Activated CD8-positive, alpha-beta memory T cell treated with anti-CD3 and anti-CD28 coated beads, Interleukin-2, amount 10 ng/mL, durations not matched to agents 7 days and 5 days (primary cell): ENCODE results near the gene PADI4. TPM values are rescaled to one million over a fixed set of nuclear protein-coding genes. Genes with fewer than 3 reads are reported as not detected.

ENCODE experiments used
- ATAC-seq: fragments of 150-1000 bp; cut with Tn5 transposase; one replicate; pipeline ENCODE4 v1.10.0; 2021; ENCODE audit warnings: moderate library complexity
- CTCF ChIA-PET: fragments of 350-600 bp; sonication (Branson Sonifier 250); formaldehyde crosslinking; loops from one replicate; lab custom pipeline; 2021; ENCODE audit warnings: antibody characterized with exemption; lab: Charles Lee
- DNase-seq: peaks from one replicate; pipeline ENCODE4 v3.0.0-alpha.2; 2020
- H3K27ac Mint-ChIP-seq: one replicate; pipeline ENCODE4 v1.8.0; 2021; ENCODE audit warnings: mild to moderate bottlenecking, mixed read lengths
- H3K27me3 Mint-ChIP-seq: one replicate; pipeline ENCODE4 v1.8.0; 2021; ENCODE audit warnings: mixed read lengths
- H3K36me3 Mint-ChIP-seq: one replicate; pipeline ENCODE4 v1.8.0; 2021; ENCODE audit warnings: mild to moderate bottlenecking, mixed read lengths
- H3K4me1 Mint-ChIP-seq: one replicate; pipeline ENCODE4 v1.8.0; 2021; ENCODE audit warnings: mixed read lengths
- H3K4me3 Mint-ChIP-seq: one replicate; pipeline ENCODE4 v1.8.0; 2021; ENCODE audit warnings: mild to moderate bottlenecking, moderate library complexity, mixed read lengths
- H3K9me3 Mint-ChIP-seq: one replicate; pipeline ENCODE4 v1.8.0; 2022; ENCODE audit warnings: low read depth, mixed read lengths
- total RNA-seq, 2 experiments: library from RNA; stranded (reverse); gene quantifications; one replicate each; pipeline ENCODE4 v1.2.3, GENCODE V29; 2021

PADI4 gene
- total RNA-seq, 2 experiments from 2014 or later, result 0.41 to 0.45 TPM

DNA sequence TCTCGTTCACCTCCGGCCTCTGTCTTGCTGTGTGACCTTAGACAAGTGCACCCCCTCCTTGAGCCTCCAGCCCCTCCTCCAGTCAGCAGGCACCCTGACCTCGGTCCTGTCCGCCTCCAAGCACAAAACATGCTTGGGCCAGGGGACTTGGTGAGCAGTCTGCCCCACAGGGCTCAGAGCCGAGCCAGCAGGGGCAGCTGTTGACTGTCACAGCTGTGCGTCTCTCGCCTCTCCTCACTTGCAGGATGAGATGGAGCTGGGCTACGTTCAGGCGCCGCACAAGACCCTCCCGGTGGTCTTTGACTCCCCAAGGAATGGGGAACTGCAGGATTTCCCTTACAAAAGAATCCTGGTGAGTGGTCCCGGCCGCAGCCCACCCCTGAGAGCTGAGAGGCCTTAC lies 34.9 kb upstream of the PADI4 start:
- no peaks in the 10 kb centered on the region for H3K36me3 Mint-ChIP-seq
- no peaks in the 10 kb centered on the region for H3K9me3 Mint-ChIP-seq
- DNase-seq (no peak), ATAC-seq (no peak)
- H3K4me3 Mint-ChIP-seq, result no peak overlapping the region
- H3K27me3 Mint-ChIP-seq, result peaks cover 8% of the 10 kb centered on the region
- no peak overlapping the region for H3K27ac Mint-ChIP-seq
- CTCF ChIA-PET, result interaction anchor here (1.0 to 1.6 kb wide), 3 partner anchors 14 to 148 kb away, joined by 3 to 9 read pairs (median 5); no protein-coding TSS in a partner anchor
- H3K4me1 Mint-ChIP-seq, result peaks cover 10% of the 10 kb centered on the region

DNA sequence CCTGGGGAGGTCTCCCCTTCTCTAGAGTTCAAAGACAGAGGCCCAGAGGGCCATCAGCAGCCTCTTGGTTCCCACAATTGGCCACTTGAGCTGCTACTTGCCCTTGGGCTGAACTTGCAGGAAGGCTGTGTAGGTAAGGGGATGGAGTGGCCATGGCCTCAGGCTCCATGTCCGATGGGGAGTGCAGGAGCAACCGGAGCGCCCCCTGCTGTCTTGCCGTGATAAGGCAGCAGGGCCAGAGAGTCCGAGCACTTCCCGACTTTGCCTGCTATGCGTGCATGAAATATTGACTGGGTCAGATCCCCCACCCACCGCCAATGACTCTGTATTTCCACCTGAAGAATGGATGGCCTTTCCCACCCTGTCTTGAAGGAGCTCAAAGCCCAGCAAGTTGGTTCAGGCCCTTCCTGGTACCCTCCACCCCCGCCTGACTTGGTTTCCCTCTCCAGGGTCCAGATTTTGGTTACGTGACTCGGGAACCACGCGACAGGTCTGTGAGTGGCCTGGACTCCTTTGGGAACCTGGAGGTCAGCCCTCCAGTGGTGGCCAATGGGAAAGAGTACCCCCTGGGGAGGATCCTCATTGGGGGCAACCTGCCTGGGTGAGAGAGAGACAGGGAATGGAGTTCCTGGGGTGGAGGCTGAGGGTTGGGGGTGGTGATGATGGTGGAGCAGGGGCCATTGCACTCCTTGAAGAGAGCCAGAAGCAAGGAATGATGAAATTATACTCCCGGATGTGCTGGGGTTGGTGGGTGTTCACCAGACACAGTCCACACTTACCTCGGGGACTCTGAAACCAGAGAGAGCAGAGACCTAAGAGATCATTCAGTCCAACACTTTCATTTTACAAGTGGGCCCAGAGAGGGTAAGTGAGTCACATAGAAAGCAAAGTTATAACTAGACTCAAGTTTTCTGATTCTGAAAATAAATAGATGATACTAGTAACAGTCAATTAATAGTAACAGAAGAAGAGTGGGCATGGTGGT lies 33.5 kb upstream of the PADI4 start:
- Mint-ChIP-seq H3K4me1 (peaks cover 10% of the 10 kb centered on the region), H3K4me3 (no peak overlapping the region), H3K27ac (peak overlapping the region; percentile 52), H3K27me3 (peaks cover 8% of the 10 kb centered on the region), H3K36me3 (no peaks in the 10 kb centered on the region), H3K9me3 (no peaks in the 10 kb centered on the region)
- ATAC-seq, result peak; percentile 53
- CTCF ChIA-PET, result interaction anchor here (1.0 to 2.1 kb wide), 5 partner anchors 11 to 149 kb away, joined by 3 to 11 read pairs (median 5); no protein-coding TSS in a partner anchor
- peak; percentile 55 for DNase-seq

DNA sequence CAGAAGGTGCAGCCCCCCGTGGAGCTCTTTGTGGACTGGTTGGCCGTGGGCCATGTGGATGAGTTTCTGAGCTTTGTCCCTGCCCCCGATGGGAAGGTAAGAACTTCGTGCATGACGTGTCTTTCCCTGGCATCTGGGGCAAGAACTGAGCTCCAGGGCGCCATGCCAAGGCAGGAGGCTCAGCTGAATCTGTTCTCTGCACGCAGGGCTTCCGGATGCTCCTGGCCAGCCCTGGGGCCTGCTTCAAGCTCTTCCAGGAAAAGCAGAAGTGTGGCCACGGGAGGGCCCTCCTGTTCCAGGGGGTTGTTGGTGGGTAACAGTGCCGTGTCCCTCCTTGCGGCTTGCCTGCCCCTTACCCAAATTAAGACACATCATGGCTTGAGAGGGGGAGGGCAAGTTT lies 31.4 kb upstream of the PADI4 start:
- no peak overlapping the region for H3K4me3 Mint-ChIP-seq
- peaks cover 17% of the 10 kb centered on the region for H3K27me3 Mint-ChIP-seq
- H3K4me1 Mint-ChIP-seq, result peaks cover 10% of the 10 kb centered on the region
- ATAC-seq (no peak), DNase-seq (no peak)
- no peak overlapping the region for H3K27ac Mint-ChIP-seq
- no peaks in the 10 kb centered on the region for H3K36me3 Mint-ChIP-seq
- CTCF ChIA-PET, result interaction anchor here (1.6 kb wide), 1 partner anchor 151 kb away, joined by 4 read pairs; no protein-coding TSS in a partner anchor
- H3K9me3 Mint-ChIP-seq, result no peaks in the 10 kb centered on the region

DNA sequence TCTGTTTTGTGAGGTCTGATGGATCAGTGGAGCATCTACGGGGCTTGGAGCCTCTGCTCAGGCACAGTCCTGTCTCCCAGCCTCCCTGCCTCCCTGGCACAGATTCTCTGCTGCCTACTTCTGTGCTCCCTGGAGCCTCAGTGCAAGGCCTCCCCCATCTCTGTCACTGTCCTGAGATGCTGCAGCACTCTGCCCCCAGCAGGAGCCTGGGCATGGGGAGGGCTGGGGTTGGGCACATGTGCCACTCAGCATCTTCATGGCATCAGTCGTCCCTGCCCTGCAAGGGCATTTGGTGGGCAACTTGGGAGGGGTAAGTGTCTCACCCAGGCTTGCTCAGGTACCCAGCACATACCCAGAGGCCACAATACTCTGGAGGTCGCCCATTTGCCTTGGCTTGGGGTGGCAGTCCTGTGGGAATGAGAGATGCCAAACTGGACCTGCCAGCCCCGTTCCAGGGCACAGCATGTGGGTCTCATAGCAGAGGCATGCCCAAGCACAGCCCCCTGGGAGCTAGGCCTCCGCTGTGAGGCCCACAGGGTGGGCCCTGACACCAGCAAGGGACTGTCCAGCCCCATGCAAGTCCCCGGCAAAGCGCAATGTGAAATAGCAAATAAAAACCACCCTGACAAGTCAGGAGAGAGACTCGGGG lies 30.4 kb upstream of the PADI4 start:
- ATAC-seq (no peak), DNase-seq (no peak)
- Mint-ChIP-seq H3K4me1 (peaks cover 10% of the 10 kb centered on the region), H3K36me3 (no peaks in the 10 kb centered on the region), H3K9me3 (no peaks in the 10 kb centered on the region), H3K27me3 (peaks cover 27% of the 10 kb centered on the region), H3K4me3 (no peak overlapping the region), H3K27ac (no peak overlapping the region)
- CTCF ChIA-PET, result no interaction called here

DNA sequence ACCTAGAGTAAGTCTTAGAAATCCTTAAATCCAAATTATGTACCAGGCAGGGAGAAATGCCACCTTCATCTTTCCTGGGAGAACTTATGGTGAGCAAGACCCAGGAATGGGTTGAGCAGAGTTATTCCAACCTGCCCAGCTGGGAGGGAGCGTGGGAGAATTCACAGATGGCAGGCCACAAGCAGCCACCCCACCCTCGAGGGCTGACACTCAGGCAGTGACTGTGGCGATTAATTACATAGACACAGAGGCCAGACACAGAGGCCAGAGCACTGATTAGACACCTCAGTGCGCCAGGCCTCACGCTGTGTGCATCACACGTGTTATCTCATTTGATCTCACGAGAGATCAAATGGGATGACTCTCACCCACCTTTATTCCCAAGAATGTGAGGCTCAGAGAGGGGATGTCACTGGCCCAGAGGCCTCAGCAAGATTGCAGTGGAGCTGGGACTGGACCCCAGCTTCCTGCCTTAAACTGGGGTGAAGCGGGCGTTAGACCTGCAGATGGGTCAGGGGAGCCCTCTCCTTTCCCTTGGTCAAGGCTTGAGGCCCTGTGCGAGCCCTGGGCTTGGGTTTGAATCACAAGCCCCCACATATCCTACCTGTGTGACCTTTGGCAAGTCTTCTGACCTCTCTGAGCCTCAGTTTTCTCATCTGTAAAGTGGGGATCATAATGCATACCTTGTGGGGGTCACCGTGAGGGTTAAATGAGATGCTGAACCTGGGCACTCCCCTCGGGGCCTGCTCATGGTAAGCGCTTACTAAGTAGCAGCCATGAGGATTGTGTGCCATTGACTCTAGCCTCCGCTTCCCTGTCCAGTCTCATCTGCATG lies 28.8 kb upstream of the PADI4 start:
- no peak overlapping the region for H3K4me3 Mint-ChIP-seq
- ATAC-seq, result no peak
- H3K27ac Mint-ChIP-seq, result no peak overlapping the region
- H3K9me3 Mint-ChIP-seq, result no peaks in the 10 kb centered on the region
- peaks cover 27% of the 10 kb centered on the region for H3K27me3 Mint-ChIP-seq
- CTCF ChIA-PET, result no interaction called here
- DNase-seq, result no peak
- H3K4me1 Mint-ChIP-seq, result peaks cover 10% of the 10 kb centered on the region
- no peaks in the 10 kb centered on the region for H3K36me3 Mint-ChIP-seq

DNA sequence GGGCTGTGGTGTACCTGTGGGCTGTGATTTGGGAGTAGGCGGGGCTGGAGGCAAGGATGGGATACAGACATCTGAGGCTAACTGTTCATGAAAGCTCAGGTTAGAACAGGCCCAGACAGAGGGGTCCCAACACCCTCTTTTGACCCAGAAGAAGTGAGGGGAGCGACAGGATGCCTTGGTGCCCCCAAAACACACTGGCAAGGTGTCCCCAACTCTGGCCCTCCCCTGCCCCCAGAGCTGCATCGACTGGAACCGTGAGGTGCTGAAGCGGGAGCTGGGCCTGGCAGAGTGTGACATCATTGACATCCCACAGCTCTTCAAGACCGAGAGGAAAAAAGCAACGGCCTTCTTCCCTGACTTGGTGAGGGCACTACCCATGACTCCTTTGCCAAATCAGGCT lies 27.6 kb upstream of the PADI4 start:
- Mint-ChIP-seq H3K4me1 (peaks cover 2% of the 10 kb centered on the region), H3K4me3 (no peak overlapping the region), H3K9me3 (no peaks in the 10 kb centered on the region), H3K36me3 (no peaks in the 10 kb centered on the region), H3K27ac (no peak overlapping the region), H3K27me3 (peaks cover 26% of the 10 kb centered on the region)
- CTCF ChIA-PET, result no interaction called here
- no peak for ATAC-seq
- no peak for DNase-seq

DNA sequence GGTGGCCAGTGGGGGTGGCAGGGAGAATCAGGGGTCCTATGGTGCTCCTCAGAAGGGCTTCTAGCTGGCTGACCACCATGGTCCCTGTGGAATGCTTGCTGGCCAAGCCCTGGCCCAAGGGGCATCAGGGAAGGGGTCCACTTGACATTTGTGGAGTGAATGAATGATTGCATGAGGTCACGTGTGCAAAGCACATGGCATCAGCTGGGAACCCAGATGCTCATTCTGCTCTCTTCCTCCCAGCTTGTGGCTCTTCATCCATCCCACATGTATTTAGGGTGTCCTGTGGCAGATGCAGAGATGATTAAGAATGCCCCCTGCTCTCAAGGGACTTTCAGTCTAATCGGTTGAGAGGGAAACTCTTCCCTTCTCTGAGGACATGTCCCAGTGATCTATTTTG lies 27.1 kb upstream of the PADI4 start:
- Mint-ChIP-seq H3K4me1 (no peaks in the 10 kb centered on the region), H3K27ac (no peak overlapping the region), H3K36me3 (no peaks in the 10 kb centered on the region), H3K9me3 (no peaks in the 10 kb centered on the region), H3K4me3 (no peak overlapping the region), H3K27me3 (peaks cover 21% of the 10 kb centered on the region)
- ATAC-seq (no peak), DNase-seq (no peak)
- CTCF ChIA-PET, result no interaction called here

DNA sequence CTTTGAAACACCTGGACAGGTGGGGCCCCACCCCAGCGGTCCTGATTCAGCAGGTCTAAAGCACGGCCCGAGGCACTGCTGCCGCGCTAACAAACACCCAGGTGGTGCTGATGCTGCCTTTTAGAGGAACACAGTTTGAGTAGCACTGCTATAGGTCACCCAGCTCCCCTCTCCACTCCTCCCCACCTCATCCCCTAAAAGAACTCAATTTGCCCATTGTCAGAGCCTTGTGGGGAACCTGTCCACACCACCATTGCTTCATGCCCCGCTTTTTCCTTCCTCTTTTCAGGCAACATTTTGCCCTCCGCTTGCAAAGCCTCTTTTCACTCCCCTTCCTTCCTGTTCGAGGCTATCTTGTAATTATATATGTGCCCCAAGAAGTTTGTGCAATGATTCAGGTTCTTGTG lies 26.2 kb upstream of the PADI4 start:
- Mint-ChIP-seq H3K27ac (no peak overlapping the region), H3K27me3 (peaks cover 19% of the 10 kb centered on the region), H3K4me1 (no peaks in the 10 kb centered on the region), H3K4me3 (no peak overlapping the region), H3K36me3 (no peaks in the 10 kb centered on the region), H3K9me3 (no peaks in the 10 kb centered on the region)
- CTCF ChIA-PET, result no interaction called here
- ATAC-seq (no peak), DNase-seq (no peak)

DNA sequence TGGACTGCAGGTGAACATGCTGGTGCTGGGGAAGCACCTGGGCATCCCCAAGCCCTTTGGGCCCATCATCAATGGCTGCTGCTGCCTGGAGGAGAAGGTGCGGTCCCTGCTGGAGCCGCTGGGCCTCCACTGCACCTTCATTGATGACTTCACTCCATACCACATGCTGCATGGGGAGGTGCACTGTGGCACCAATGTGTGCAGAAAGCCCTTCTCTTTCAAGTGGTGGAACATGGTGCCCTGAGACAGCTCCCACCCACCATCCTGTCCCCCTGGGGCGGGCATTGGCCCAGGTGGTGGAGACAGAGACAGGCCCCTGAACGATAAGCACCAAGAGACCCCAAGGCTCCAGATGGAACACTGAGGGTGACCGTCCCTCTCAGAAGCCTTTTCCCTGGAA lies 25.2 kb upstream of the PADI4 start:
- H3K4me1 Mint-ChIP-seq, result no peaks in the 10 kb centered on the region
- ATAC-seq (no peak), DNase-seq (no peak)
- no peak overlapping the region for H3K4me3 Mint-ChIP-seq
- peaks cover 19% of the 10 kb centered on the region for H3K27me3 Mint-ChIP-seq
- CTCF ChIA-PET, result no interaction called here
- H3K9me3 Mint-ChIP-seq, result no peaks in the 10 kb centered on the region
- no peak overlapping the region for H3K27ac Mint-ChIP-seq
- no peaks in the 10 kb centered on the region for H3K36me3 Mint-ChIP-seq

DNA sequence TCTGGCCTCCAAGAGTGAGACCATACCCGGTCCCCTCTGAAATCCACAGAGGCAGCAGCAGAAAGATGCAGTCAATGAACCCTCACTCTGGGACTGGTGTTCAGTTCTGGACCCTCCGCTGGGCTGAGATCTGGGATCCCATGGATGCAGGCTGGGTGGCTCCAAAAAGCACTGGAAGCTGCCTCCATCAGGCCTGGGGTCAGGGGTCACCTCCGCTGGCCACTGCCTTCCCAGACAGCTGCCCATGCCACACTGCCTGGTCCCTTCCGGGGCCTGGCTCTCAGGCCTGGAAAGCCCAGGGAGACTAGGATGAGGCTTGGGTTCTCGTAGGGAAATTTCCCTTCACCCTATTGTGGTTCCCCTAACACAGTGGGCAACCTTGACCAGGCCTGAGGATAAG lies 21.4 kb upstream of the PADI4 start:
- CTCF ChIA-PET, result no interaction called here
- H3K9me3 Mint-ChIP-seq, result no peaks in the 10 kb centered on the region
- H3K4me1 Mint-ChIP-seq, result no peaks in the 10 kb centered on the region
- H3K27me3 Mint-ChIP-seq, result peaks cover 15% of the 10 kb centered on the region
- no peak for ATAC-seq
- H3K36me3 Mint-ChIP-seq, result no peaks in the 10 kb centered on the region
- H3K4me3 Mint-ChIP-seq, result no peak overlapping the region
- no peak for DNase-seq
- H3K27ac Mint-ChIP-seq, result no peak overlapping the region

DNA sequence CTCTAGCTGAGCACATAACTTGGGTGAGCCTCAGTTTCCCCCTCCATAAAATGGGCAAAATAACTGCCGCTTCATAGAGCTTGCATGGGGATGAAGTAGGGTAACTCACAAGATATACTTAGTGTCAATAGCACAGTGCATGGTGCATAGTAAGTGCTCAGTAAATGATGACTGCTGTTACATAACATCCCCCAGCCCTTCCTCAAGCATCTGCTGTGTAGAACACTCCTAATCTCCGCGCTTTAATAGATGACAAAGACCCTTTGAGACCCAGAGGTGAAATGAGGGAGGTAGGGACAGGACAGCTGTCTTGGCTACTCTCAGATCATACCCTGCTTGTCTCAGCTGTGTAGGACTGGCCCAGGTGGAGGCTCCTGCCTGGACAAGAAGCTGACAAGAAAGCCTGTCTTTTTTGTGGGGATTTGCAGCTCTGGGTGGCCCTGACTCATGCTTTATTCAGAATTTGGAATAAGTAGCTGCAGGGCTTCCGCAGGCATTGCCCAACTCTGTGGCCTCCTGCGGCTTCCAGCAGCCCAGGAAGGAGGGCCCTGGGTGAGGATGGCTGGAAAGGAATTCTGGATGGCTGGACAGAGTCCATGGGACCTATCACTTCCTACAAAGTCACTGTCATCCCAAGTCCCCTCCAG lies 20.7 kb upstream of the PADI4 start:
- Mint-ChIP-seq H3K4me3 (no peak overlapping the region), H3K27me3 (peaks cover 10% of the 10 kb centered on the region)
- no peak for ATAC-seq

DNA sequence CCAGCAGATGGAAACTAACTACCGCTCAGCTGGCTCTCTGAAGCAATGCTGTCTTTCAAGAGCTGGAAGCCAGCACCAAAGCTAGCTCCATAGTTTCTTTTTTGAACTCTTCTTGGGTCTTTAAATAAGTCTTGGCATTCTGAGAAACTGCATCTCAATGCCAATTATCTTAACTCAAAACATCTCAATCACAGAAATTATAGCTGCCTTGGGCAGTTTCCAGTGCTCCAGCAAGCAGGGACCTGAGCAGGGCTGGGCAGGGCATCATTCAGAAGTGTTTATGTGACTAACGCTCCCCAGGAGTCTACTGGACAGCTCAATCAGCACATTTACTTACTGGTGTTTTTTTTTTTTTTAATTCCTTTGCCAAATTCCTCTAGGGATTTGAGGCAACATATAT lies 18.3 kb upstream of the PADI4 start:
- Mint-ChIP-seq H3K27ac (no peak overlapping the region), H3K4me1 (no peaks in the 10 kb centered on the region), H3K4me3 (no peak overlapping the region), H3K9me3 (no peaks in the 10 kb centered on the region), H3K36me3 (no peaks in the 10 kb centered on the region), H3K27me3 (peaks cover 11% of the 10 kb centered on the region)
- ATAC-seq (no peak), DNase-seq (no peak)
- CTCF ChIA-PET, result no interaction called here

More for the DNA sequence above, 20.7 kb upstream of the PADI4 start:
- CTCF ChIA-PET, result no interaction called here
- no peak for DNase-seq
- Mint-ChIP-seq H3K27ac (no peak overlapping the region), H3K36me3 (no peaks in the 10 kb centered on the region), H3K4me1 (no peaks in the 10 kb centered on the region), H3K9me3 (no peaks in the 10 kb centered on the region)

DNA sequence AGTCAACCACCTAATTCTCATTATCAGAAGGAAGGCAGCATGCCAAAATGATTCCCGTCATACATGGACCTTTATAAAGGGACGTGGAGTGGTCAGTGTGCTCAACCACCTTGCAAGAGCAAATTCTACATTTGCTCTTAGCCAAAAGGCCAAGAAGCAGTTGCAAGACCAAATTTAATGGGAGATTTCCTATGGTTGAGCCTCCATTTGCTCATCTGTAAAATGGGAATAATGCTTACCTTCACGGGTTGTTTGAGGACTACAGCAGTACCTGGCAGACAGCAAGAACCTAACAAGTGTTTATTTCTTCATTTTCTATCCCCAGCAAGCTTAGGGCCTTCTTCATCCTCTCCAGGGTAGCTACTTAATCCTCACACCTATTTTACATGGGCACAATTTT lies 17.4 kb upstream of the PADI4 start:
- DNase-seq (no peak), ATAC-seq (no peak)
- H3K4me1 Mint-ChIP-seq, result no peaks in the 10 kb centered on the region
- CTCF ChIA-PET, result interaction anchor here (0.5 kb wide), 1 partner anchor 22 kb away, joined by 3 read pairs; no protein-coding TSS in a partner anchor
- no peak overlapping the region for H3K27ac Mint-ChIP-seq
- H3K4me3 Mint-ChIP-seq, result no peak overlapping the region
- no peaks in the 10 kb centered on the region for H3K36me3 Mint-ChIP-seq
- peaks cover 11% of the 10 kb centered on the region for H3K27me3 Mint-ChIP-seq
- no peaks in the 10 kb centered on the region for H3K9me3 Mint-ChIP-seq
